Activated T-helper 1 cell treated with anti-CD3 and anti-CD28 coated beads, Interleukin-12 subunit alpha, Interleukin-12 subunit beta, Interleukin-2, Interleukin-4 antibody, amounts not matched to agents 30 ng/mL and 10 ng/mL and 1 ng/mL, durations not matched to agents 14 hours and 24 hours and 36 hours (primary cell): ENCODE data around the gene SPATS2. TPM values are rescaled to one million over a fixed set of nuclear protein-coding genes. Genes with fewer than 3 reads are reported as not detected.
"Not testable (repeated sequence)": the region's sequence is repeated elsewhere in the genome, so short reads cannot be mapped to it uniquely, and the experiment has no call there.

Experiments used
- DNase-seq: peaks from one replicate; pipeline ENCODE4 v3.0.0; 2021; ENCODE audit warnings: low spot score
- H3K27ac Mint-ChIP-seq: one replicate; pipeline ENCODE4 v1.8.0; 2021; ENCODE audit warnings: mild to moderate bottlenecking, mixed read lengths
- H3K27me3 Mint-ChIP-seq: one replicate; pipeline ENCODE4 v1.8.0; 2022; ENCODE audit warnings: mild to moderate bottlenecking, moderate library complexity, mixed read lengths; ENCODE audit not compliant: insufficient read depth
- H3K36me3 Mint-ChIP-seq: one replicate; pipeline ENCODE4 v1.8.0; 2021; ENCODE audit warnings: low read depth, mixed read lengths
- H3K4me1 Mint-ChIP-seq: one replicate; pipeline ENCODE4 v1.8.0; 2021; ENCODE audit warnings: low read depth, mixed read lengths
- H3K4me3 Mint-ChIP-seq: one replicate; pipeline ENCODE4 v1.8.0; 2021; ENCODE audit warnings: mild to moderate bottlenecking, moderate library complexity, mixed read lengths
- H3K9me3 Mint-ChIP-seq: one replicate; pipeline ENCODE4 v1.8.0; 2021; ENCODE audit warnings: mixed read lengths
- intact Hi-C: fragments of 100-400 bp; cut with micrococcal nuclease; formaldehyde crosslinking; loops from one replicate; pipeline ENCODE4 v1.15.1; 2024
- total RNA-seq: library from RNA; stranded (reverse); gene quantifications from 2 replicates; pipeline ENCODE4 v1.2.3, GENCODE V29; 2022

SPATS2 gene
- total RNA-seq, 1 donor from 2014 or later = 12.0 TPM

DNA sequence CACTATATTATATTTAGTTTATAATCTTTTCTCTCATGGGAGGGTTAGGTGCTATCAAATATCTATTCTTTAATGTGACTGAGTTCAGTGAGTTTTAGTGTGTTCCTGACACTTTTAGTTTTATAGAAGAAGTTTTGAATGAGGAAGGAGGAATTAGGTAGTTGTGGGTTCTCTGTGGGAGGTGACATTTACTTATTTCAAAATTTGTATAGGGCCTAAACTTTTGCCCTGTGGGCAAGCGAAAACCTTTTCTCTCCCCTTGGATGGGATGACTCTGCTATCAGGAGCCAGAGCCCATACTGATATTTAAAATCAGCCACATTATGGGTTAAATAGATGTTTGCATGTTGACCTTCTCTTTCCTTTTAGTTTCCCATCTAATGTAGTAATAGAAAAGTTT, 43.6 kb downstream of the SPATS2 start:
- Mint-ChIP-seq H3K27ac (no peak overlapping the region), H3K9me3 (no peaks in the 10 kb centered on the region), H3K4me3 (no peak overlapping the region), H3K4me1 (peaks cover 10% of the 10 kb centered on the region), H3K36me3 (peaks cover 3% of the 10 kb centered on the region), H3K27me3 (no peaks in the 10 kb centered on the region)
- intact Hi-C loops = no loop called here
- no peak for DNase-seq

DNA sequence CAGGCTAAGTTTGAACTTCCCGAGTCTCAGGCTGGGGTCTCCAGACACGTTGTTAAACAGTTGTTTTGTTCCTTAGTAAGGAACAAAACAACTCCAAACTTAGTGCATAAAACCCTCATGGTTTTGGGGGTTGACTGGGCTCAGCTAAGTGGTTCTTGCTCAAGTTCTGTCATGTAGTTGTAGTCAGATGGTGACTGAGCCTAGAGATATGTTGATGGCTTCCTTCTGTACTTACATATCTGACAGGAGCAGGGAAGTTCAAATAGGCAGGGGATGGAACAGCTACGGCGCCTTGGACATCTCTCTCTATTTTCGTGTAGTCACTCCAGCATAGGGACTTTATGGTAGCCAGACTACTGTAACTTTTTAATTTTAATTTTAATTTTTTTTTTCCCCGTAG, 45.7 kb downstream of the SPATS2 start:
- intact Hi-C loops = no loop called here
- Mint-ChIP-seq H3K27me3 (no peaks in the 10 kb centered on the region), H3K4me3 (no peak overlapping the region), H3K27ac (no peak overlapping the region), H3K4me1 (peaks cover 10% of the 10 kb centered on the region), H3K36me3 (peaks cover 3% of the 10 kb centered on the region), H3K9me3 (no peaks in the 10 kb centered on the region)
- no peak for DNase-seq

DNA sequence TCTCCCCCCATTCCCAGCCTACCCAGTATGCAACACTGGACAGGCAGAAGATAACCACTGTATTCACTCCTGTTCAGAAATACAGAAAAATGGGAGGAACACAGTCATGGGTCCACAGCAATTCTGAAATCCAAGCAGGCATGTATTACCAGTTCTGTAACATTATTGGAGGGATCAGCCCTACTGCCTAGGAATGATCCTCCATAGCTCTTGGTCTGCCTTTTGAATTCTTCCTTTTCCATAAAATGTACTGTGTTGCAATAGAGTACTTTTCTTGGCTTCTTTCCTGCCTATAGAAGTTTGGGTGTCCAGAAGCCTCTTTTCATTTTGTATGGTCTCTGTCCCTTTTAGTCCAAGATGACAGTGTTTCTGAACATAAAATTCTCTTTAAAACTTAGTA, 46.5 kb downstream of the SPATS2 start:
- Mint-ChIP-seq H3K4me3 (no peak overlapping the region), H3K36me3 (peaks cover 3% of the 10 kb centered on the region), H3K27ac (no peak overlapping the region), H3K27me3 (no peaks in the 10 kb centered on the region), H3K9me3 (no peaks in the 10 kb centered on the region), H3K4me1 (peaks cover 10% of the 10 kb centered on the region)
- no peak for DNase-seq
- intact Hi-C loops = no loop called here

DNA sequence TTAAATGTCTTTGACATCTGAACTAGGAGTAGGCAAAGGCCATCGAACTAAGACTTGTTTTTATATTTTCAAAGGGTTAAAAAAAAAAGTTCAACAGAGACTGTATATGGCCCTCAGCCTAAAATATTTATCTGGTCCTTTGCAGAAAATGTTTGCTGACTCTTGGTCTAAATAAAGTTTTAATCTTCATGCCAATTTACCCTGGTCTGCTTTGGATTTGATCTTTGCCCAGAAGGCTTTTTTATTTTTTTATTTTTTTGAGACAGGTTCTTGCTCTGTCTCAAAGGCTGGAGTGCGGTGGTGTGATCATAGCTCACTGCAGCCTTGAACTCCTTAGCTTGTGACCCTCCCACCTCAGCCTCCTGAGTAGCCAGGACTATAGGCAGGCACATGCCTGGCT, 47.1 kb downstream of the SPATS2 start:
- Mint-ChIP-seq H3K27me3 (no peaks in the 10 kb centered on the region), H3K4me3 (no peak overlapping the region), H3K36me3 (peaks cover 3% of the 10 kb centered on the region), H3K27ac (no peak overlapping the region), H3K4me1 (peaks cover 10% of the 10 kb centered on the region), H3K9me3 (no peaks in the 10 kb centered on the region)
- intact Hi-C loops = no loop called here
- no peak for DNase-seq

DNA sequence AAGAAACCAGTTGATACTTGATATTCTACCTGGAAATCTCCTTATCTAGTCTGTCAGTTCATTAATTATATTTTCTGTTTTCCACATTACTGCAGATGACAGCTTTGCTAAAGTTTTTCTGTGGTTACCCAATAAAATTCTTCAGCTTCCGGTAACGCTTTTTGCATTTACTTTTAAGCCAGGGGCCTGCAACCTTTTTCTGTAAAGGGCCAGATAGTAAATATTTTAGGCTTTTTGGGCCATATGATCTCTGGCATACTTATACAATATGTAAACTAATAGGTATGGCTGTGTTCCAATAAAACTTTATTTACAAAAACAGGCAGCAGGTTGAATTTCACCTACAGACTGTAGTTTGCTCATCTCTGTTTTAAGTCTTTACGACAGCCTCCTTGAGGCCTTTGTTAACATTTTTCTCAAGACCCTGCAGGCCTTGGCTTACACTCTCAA, 48.3 kb downstream of the SPATS2 start:
- Mint-ChIP-seq H3K4me1 (peaks cover 7% of the 10 kb centered on the region), H3K36me3 (no peaks in the 10 kb centered on the region), H3K4me3 (no peak overlapping the region), H3K27ac (no peak overlapping the region), H3K9me3 (no peaks in the 10 kb centered on the region), H3K27me3 (no peaks in the 10 kb centered on the region)
- intact Hi-C loops = no loop called here
- DNase-seq = no peak

DNA sequence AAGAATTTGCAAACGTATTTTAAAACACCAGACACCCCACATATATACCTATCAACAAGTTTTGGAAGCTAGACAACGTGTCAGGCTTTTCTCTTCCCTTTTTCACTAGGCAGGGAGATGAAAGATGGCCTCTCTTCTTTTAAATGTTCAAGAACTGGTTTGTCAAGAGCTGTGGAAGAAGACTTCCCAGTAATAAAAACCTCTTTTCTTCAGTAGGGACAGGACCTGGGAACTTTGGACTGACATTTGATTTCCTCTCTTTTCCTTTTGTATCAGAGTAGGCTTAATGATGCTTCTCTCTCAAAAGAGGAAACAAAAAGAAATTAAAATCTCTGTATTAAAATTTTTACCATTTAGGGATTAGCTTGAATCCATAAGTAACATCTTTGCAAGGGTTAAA, 49.6 kb downstream of the SPATS2 start:
- intact Hi-C loops = no loop called here
- H3K27ac Mint-ChIP-seq = no peak overlapping the region
- no peak overlapping the region for H3K4me3 Mint-ChIP-seq
- no peaks in the 10 kb centered on the region for H3K36me3 Mint-ChIP-seq
- no peak for DNase-seq
- H3K27me3 Mint-ChIP-seq = no peaks in the 10 kb centered on the region
- H3K4me1 Mint-ChIP-seq = no peaks in the 10 kb centered on the region
- H3K9me3 Mint-ChIP-seq = no peaks in the 10 kb centered on the region

DNA sequence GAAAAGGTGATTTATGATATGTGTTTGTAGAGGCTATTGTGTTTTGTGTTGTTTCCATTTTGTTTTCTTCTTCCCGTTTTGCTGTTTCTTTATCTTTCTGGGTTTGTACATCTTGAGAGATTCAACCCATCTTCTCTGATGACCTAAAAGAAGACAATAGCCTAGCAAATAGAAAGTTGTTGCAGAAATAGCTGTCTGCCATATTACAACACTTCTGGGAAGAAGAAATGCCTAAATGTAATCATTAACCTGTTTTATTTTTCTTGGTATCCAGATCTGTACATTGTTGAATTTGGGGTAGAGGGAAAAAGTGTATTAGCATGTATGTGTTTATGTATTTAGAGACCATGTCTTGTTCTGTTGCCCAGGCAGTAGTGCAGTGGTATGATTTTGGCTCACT, 50.3 kb downstream of the SPATS2 start:
- Mint-ChIP-seq H3K36me3 (no peaks in the 10 kb centered on the region), H3K27ac (no peak overlapping the region), H3K4me3 (no peak overlapping the region), H3K9me3 (no peaks in the 10 kb centered on the region), H3K4me1 (no peaks in the 10 kb centered on the region), H3K27me3 (no peaks in the 10 kb centered on the region)
- no peak for DNase-seq
- intact Hi-C loops = no loop called here

DNA sequence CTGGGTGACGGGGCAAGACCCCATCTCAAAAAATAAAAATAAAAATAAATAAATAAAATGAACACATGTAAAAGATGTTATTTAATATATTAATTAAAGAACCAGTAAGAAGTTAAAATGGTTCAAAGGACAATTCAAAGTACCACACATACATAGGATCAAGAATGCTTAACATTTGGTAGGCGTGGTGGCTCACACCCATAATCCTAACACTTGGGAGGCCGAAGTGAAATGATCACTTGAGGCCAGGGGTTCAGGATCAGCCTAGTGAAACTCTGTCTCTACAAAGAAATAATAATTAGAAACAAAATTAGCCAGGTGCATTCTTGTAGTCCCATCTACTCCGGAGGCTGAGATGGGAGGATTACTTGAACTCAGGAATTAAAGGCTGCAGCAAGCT, 53.3 kb downstream of the SPATS2 start:
- no peaks in the 10 kb centered on the region for H3K9me3 Mint-ChIP-seq
- H3K4me1 Mint-ChIP-seq = no peaks in the 10 kb centered on the region
- intact Hi-C loops = no loop called here
- H3K27ac Mint-ChIP-seq = no peak overlapping the region
- no peak for DNase-seq
- no peaks in the 10 kb centered on the region for H3K27me3 Mint-ChIP-seq
- H3K4me3 Mint-ChIP-seq = no peak overlapping the region
- H3K36me3 Mint-ChIP-seq = no peaks in the 10 kb centered on the region

DNA sequence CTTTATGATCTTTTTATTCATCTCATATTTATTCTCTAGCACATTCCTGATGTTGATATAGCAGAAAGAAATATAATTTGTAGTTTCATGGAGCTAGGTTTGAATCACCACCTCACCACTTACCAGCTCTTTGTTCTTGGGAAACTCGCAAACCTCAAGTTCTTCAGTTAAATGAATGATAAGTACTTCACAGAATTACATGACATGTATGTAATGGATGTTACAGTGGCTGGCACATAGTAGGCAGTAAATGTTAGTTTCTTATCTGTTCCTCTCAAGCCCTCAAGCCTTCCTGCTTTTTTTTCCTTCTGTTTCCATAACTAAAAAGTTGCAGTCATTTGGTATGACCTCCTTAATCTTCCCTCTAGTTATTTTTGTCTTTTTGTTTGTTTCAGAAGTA, 54.9 kb downstream of the SPATS2 start:
- no peaks in the 10 kb centered on the region for H3K9me3 Mint-ChIP-seq
- intact Hi-C loops = no loop called here
- H3K4me3 Mint-ChIP-seq = no peak overlapping the region
- no peaks in the 10 kb centered on the region for H3K4me1 Mint-ChIP-seq
- DNase-seq = no peak
- no peak overlapping the region for H3K27ac Mint-ChIP-seq
- H3K27me3 Mint-ChIP-seq = no peaks in the 10 kb centered on the region
- H3K36me3 Mint-ChIP-seq = no peaks in the 10 kb centered on the region

DNA sequence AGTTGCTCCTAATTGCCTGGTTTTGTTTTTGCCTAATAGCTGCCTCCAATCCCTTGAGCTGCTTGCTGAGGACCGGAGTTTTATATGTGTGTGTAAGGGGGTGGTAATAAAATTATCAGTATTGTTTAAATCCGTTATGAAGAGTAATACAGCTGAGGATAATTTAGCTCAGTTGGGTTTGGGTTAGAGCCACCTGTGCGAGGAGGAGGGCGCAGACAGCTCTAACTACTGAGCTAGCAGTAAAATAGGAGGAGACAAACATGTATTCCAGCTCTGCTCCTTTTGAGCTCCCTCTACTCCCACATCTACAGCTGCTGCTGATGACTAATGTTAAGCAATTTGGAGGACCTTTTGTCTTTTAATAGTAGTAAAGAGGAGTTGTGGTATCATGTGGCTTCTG, 61.5 kb downstream of the SPATS2 start:
- Mint-ChIP-seq H3K36me3 (no peaks in the 10 kb centered on the region), H3K4me1 (peaks cover 6% of the 10 kb centered on the region), H3K27me3 (no peaks in the 10 kb centered on the region), H3K27ac (no peak overlapping the region), H3K9me3 (no peaks in the 10 kb centered on the region), H3K4me3 (no peak overlapping the region)
- intact Hi-C loops = no loop called here
- no peak for DNase-seq

DNA sequence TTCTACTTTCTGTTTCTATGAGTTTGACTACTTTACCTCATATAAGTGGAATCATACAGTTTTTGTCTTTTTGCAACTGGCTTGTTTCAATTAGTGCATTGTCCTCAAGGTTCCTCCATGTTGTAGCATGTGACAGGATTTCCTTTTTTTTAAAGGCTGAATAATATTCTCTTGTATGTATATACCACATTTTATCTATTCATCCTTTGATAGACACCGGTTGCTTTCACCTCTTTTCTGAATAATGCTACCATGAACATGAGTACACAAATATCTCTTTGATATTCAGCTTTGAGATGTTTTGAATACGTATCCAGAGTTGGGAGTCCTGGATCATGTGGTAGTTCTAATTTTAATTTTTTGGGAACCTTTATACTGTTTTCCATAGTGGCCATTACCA, 65.4 kb downstream of the SPATS2 start:
- H3K4me3 Mint-ChIP-seq = no peak overlapping the region
- peaks cover 6% of the 10 kb centered on the region for H3K4me1 Mint-ChIP-seq
- no peaks in the 10 kb centered on the region for H3K27me3 Mint-ChIP-seq
- no peak overlapping the region for H3K27ac Mint-ChIP-seq
- intact Hi-C loops = no loop called here
- no peaks in the 10 kb centered on the region for H3K9me3 Mint-ChIP-seq
- H3K36me3 Mint-ChIP-seq = no peaks in the 10 kb centered on the region
- DNase-seq = no peak

DNA sequence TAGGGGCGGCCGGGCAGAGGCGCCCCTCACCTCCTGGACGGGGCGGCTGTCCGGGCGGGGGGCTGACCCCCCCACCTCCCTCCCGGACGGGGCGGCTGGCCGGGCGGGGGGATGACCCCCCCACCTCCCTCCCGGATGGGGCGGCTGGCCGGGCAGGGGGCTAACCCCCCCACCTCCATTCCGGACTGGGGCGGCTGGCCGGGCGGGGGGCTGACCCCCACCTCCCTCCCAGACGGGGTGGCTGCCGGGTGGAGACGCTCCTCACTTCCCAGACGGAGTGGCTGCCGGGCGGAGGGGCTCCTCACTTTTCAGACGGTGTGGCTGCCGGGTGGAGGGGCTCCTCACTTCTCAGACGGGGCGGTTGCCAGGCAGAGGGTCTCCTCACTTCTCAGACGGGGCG, 69.5 kb downstream of the SPATS2 start:
- H3K27ac Mint-ChIP-seq, H3K36me3 Mint-ChIP-seq, H3K9me3 Mint-ChIP-seq, DNase-seq, H3K4me1 Mint-ChIP-seq, intact Hi-C loops, H3K27me3 Mint-ChIP-seq, H3K4me3 Mint-ChIP-seq: not testable (repeated sequence)

DNA sequence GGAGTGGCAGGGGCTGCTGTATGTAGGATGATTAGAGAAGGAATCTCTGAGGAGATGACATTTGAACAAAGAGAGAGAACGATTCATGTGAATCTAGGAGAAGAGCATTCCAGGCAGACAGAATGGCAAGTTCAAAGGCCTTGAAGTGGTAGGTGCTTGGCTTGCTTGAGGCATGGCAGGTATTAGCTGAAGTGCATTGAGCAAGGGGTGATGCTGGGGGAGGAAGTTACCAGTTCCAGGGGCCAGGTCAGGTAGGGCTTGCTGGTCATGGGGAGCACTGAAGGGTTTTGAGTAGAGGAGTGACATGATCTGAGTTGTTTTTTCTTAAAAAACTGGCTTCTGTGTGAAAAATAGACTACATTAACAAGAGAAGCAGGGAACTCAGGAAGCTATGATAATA, 71.8 kb downstream of the SPATS2 start:
- Mint-ChIP-seq H3K27ac (no peak overlapping the region), H3K4me1 (no peaks in the 10 kb centered on the region), H3K9me3 (no peaks in the 10 kb centered on the region), H3K36me3 (peaks cover 6% of the 10 kb centered on the region), H3K4me3 (no peak overlapping the region), H3K27me3 (peaks cover 2% of the 10 kb centered on the region)
- DNase-seq = no peak
- intact Hi-C loops = no loop called here

DNA sequence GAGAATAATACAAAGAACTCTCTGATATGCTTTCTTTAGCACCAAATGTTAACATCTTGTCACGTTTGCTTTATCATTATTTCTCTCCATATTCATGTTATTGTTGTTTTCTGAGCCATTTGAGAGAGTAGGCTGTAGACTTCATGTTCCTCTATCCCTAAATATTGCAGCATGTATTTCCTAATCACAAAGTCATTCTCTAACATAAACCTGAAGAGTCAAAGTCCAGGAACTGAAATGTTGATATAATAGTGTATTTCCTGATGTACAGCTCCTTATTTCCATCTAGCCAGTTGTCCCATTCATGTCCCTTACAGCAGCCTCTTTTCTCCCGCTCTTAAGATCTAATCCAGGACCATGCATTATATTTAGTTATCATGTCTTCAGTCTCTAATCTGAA, 72.8 kb downstream of the SPATS2 start:
- no peak for DNase-seq
- Mint-ChIP-seq H3K4me3 (no peak overlapping the region), H3K4me1 (no peaks in the 10 kb centered on the region), H3K27ac (no peak overlapping the region), H3K36me3 (peaks cover 6% of the 10 kb centered on the region), H3K27me3 (peaks cover 2% of the 10 kb centered on the region), H3K9me3 (no peaks in the 10 kb centered on the region)
- intact Hi-C loops = no loop called here
